ENCODE results near the gene LRRC8A. TPM values are rescaled to one million over a fixed set of nuclear protein-coding genes. Genes with fewer than 3 reads are reported as not detected.

Gene LRRC8A
- total and polyA plus RNA-seq, 12 donors, result 9.0 to 88.3 (median 34.5) TPM

GRCh38 chr9:128918921-128919320 lies 37.0 kb downstream of the LRRC8A start:
- intact Hi-C loops (cut with DNase I), result loop anchor here in 1 of 2 donors (5.0 kb wide), 1 partner anchor 37 kb away; the partner anchor contains the start of genes KYAT1 and LRRC8A

GRCh38 chr9:128919402-128920089 lies 37.6 kb downstream of the LRRC8A start:
- H3K9me3 ChIP-seq (replicated peaks in 1 of 3), result no peaks in the 10 kb centered on the region
- H3K4me3 ChIP-seq, result no peak overlapping the region
- H3K27ac ChIP-seq, result peak overlapping the region in 3 of 5 donors; percentile 31 to 90 (median 85)
- WGBS, 4 donors, result 75 to 82% (median 77%) methylated on average over 11 to 14 of the region's 14 CpGs
- H3K36me3 ChIP-seq (replicated peaks in 1 of 2), result peaks cover 0 to 13% of the 10 kb centered on the region in 2 donors
- intact Hi-C loops (cut with DNase I), result loop anchor here (5.0 kb wide), 1 partner anchor 37 kb away; the partner anchor contains the start of genes KYAT1 (in 2 of the 2) and LRRC8A (in 2 of the 2)
- peaks cover 47 to 56% of the 10 kb centered on the region in 2 donors for H3K4me1 ChIP-seq (replicated peaks in 1 of 2)
- TF ChIP-seq POLR2A (IDR thresholded peaks at IDR 0.05) (no peak), CTCF (IDR thresholded peaks at IDR 0.05) (no peak)
- H3K27me3 ChIP-seq, result no peaks in the 10 kb centered on the region
- DNase-seq, result no peak

More at GRCh38 chr9:128918921-128919320, 37.0 kb downstream of the LRRC8A start:
- TF ChIP-seq POLR2A (IDR thresholded peaks at IDR 0.05) (no peak), CTCF (IDR thresholded peaks at IDR 0.05) (no peak)
- Histone ChIP-seq H3K9me3 (replicated peaks in 1 of 3) (no peaks in the 10 kb centered on the region), H3K27me3 (no peaks in the 10 kb centered on the region), H3K27ac (peak overlapping the region in 3 of 5 donors; percentile 31 to 90 (median 85)), H3K4me3 (no peak overlapping the region), H3K4me1 (replicated peaks in 1 of 2) (peaks cover 47 to 56% of the 10 kb centered on the region in 2 donors), H3K36me3 (replicated peaks in 1 of 2) (peaks cover 0 to 13% of the 10 kb centered on the region in 2 donors)
- DNase-seq, result no peak
- 74 to 90% (median 80%) methylated on average over 2 of the region's 2 CpGs for WGBS, 4 donors

- Histone ChIP-seq H3K36me3 (replicated peaks in 1 of 2) (peaks cover 0 to 13% of the 10 kb centered on the region in 2 donors), H3K4me1 (replicated peaks in 1 of 2) (peaks cover 47 to 56% of the 10 kb centered on the region in 2 donors), H3K4me3 (peak within 1 kb of the TSS in 2 of 4 donors; percentile 72 to 99), H3K27me3 (no peaks in the 10 kb centered on the region), H3K27ac (peak within 1 kb of the TSS; percentile 41 to 90 (median 85)), H3K9me3 (replicated peaks in 1 of 3) (no peaks in the 10 kb centered on the region)
- WGBS, 4 donors, result 34 to 37% (median 35%) methylated on average over 9 to 13 of the region's 13 CpGs
- DNase-seq, result peak; percentile 62 to 92 (median 91)
- intact Hi-C loops (cut with DNase I), result loop anchor here in 1 of 2 donors (5.0 kb wide), 1 partner anchor 38 kb away; the partner anchor contains the start of genes KYAT1 and LRRC8A
- TF ChIP-seq CTCF (IDR thresholded peaks at IDR 0.05), result no peak
- peak in 1 of 2 donors; percentile 36 for TF ChIP-seq POLR2A (IDR thresholded peaks at IDR 0.05)
Observed at GRCh38 chr9:128920381-128921058, 38.6 kb downstream of the LRRC8A start, which contains the start of gene PHYHD1. PHYHD1 (plus strand) TSS chr9:128920982; CDS start chr9:128922324, 1,342 bp downstream.
